Panc1 (cell line): ENCODE results near the gene SDK2.

Source experiments
- POLR2AphosphoS5 ChIP-seq: IDR thresholded peaks from 2 replicates; pipeline ENCODE4 v1.6.1; 2012; ENCODE audit warnings: mild to moderate bottlenecking, low read depth, low read length, moderate library complexity
- TF ChIP-seq, protein P1 (sequence below): fragments of 450-650 bp; IDR thresholded peaks from 2 replicates; pipeline ENCODE4 v1.5.1; 2017; ENCODE audit warnings: mild to moderate bottlenecking

DNA sequence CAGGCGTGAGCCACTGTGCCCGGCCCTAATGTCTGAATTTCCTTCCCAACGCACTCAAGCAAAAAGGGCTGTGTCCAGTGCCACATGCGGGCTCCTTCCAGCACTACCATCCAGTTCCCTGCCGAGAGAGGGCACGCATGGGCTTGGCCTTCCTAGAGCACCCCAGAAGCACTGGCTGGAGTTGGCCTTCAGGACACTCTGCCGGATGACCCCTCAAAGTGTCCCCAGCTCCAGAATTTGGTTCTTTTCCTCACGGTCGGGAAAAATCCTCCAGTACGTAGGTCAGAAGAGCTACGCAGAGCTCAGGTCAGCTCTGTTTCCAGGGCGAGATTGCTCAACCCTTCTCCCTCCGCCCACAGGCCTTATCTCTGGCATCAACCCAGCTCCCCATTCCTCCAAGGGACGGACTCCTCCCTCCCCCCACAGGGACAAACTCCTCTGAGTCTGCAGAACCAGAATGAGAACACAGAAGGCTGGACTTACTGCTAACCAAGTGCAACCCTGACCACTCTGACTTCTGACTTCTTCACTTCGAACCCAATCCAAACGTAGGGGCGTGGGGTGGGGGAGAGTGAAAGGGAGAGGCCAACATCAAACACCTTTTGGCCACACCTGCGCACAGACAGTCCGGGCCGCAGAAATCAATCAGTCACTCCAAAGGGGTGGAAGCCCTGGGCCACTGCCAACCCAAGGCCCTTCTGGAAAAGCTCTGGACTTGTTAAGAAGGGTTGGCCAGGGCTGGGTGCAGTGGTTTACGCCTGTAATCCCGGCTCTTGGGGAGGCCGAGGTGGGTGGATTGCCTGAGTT, 336.0 kb downstream of the SDK2 start:
- no peak for TF ChIP-seq POLR2AphosphoS5
- TF ChIP-seq, protein P1, sequence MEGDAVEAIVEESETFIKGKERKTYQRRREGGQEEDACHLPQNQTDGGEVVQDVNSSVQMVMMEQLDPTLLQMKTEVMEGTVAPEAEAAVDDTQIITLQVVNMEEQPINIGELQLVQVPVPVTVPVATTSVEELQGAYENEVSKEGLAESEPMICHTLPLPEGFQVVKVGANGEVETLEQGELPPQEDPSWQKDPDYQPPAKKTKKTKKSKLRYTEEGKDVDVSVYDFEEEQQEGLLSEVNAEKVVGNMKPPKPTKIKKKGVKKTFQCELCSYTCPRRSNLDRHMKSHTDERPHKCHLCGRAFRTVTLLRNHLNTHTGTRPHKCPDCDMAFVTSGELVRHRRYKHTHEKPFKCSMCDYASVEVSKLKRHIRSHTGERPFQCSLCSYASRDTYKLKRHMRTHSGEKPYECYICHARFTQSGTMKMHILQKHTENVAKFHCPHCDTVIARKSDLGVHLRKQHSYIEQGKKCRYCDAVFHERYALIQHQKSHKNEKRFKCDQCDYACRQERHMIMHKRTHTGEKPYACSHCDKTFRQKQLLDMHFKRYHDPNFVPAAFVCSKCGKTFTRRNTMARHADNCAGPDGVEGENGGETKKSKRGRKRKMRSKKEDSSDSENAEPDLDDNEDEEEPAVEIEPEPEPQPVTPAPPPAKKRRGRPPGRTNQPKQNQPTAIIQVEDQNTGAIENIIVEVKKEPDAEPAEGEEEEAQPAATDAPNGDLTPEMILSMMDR = no peak
